HepG2 (cell line): ENCODE measurements around the gene INAFM1. TPM values are rescaled to one million over a fixed set of nuclear protein-coding genes. Genes with fewer than 3 reads are reported as not detected.

Experiments
- CENPX ChIP-seq: sonication (generic); formaldehyde crosslinking; IDR thresholded peaks from 2 replicates; pipeline ENCODE4 v1.9.0; 2021; ENCODE audit warnings: mild to moderate bottlenecking, missing genetic modification reagents, moderate library complexity
- CSRNP2 ChIP-seq: sonication (generic); formaldehyde crosslinking; conservative IDR thresholded peaks from 2 replicates; pipeline ENCODE4 v1.8.0; 2022; ENCODE audit warnings: low read depth, missing genetic modification reagents
- MAFF ChIP-seq: IDR thresholded peaks from 2 replicates; pipeline ENCODE4 v1.6.1; 2011; ENCODE audit warnings: low read depth, low read length, improper control_type of control experiment
- MAZ ChIP-seq, 2 experiments: sonication (generic) in 1 of 2; formaldehyde crosslinking in 1 of 2; IDR thresholded peaks; 2 replicates each; pipeline versions ENCODE4 v1.5.0 to v1.6.1; 2012 to 2020; ENCODE audit warnings: low read depth in 2 of 2, mild to moderate bottlenecking in 2 of 2, borderline replicate concordance in 1 of 2, improper control_type of control experiment in 1 of 2, low read length in 1 of 2, missing genetic modification reagents in 1 of 2, moderate library complexity in 1 of 2
- MXD4 ChIP-seq: IDR thresholded peaks from 2 replicates; pipeline ENCODE4 v1.6.1; 2016; ENCODE audit warnings: mild to moderate bottlenecking, missing biosample characterization, missing genetic modification reagents
- PHB2 ChIP-seq: fragments of 450-650 bp; IDR thresholded peaks from 2 replicates; pipeline ENCODE4 v1.6.1; 2018; ENCODE audit not compliant: partially characterized antibody
- PRDM4 ChIP-seq: sonication (generic); formaldehyde crosslinking; IDR thresholded peaks from 2 replicates; pipeline ENCODE4 v1.9.0; 2021; ENCODE audit warnings: missing genetic modification reagents, borderline replicate concordance
- RERE ChIP-seq: IDR thresholded peaks from 2 replicates; pipeline ENCODE4 v1.6.1; 2016; ENCODE audit warnings: low read depth, missing genetic modification reagents, missing compliant biosample characterization
- RFX3 ChIP-seq: IDR thresholded peaks from 2 replicates; pipeline ENCODE4 v1.6.1; 2016; ENCODE audit warnings: missing biosample characterization, missing genetic modification reagents
- SPEN ChIP-seq: sonication (generic); formaldehyde crosslinking; IDR thresholded peaks from 2 replicates; pipeline ENCODE4 v1.5.1; 2020; ENCODE audit warnings: low read depth, mild to moderate bottlenecking, missing genetic modification reagents
- XRCC5 ChIP-seq: fragments of 200-400 bp; formaldehyde crosslinking; optimal IDR thresholded peaks from 2 replicates; pipeline ENCODE3; 2017; ENCODE audit warnings: mild to moderate bottlenecking, low read length
- ZFP90 ChIP-seq: sonication (generic); formaldehyde crosslinking; IDR thresholded peaks from 2 replicates; pipeline ENCODE4 v1.8.0; 2022; ENCODE audit warnings: missing genetic modification reagents, mild to moderate bottlenecking, inconsistent platforms, borderline replicate concordance
- ZNF510 ChIP-seq: sonication (generic); formaldehyde crosslinking; IDR thresholded peaks from 2 replicates; pipeline ENCODE4 v1.4.0; 2020; ENCODE audit warnings: low read depth, mild to moderate bottlenecking, missing genetic modification reagents
- ZNF598 ChIP-seq: sonication (generic); formaldehyde crosslinking; IDR thresholded peaks from 2 replicates; pipeline ENCODE4 v1.5.1; 2020; ENCODE audit warnings: mild to moderate bottlenecking, missing genetic modification reagents, borderline replicate concordance
- ZNF839 ChIP-seq: sonication (generic); formaldehyde crosslinking; IDR thresholded peaks from 2 replicates; pipeline ENCODE4 v1.4.0; 2020; ENCODE audit warnings: missing genetic modification reagents, mild to moderate bottlenecking, borderline replicate concordance
- polyA plus RNA-seq, 8 experiments: library from polyadenylated mRNA; depleted of rRNA in 3 of 8; stranded (reverse) in 7 of 8; unstranded in 1 of 8; fragments of >200 nt; fragmentation: Illumina TruSeq in 4 of 8; extraction: Trizol in 4 of 8; gene quantifications; 2 replicates each; pipeline versions ENCODE4 v1.2.1 to v1.2.3, GENCODE V29; 2011 to 2016; ENCODE audit warnings: low read depth in 4 of 8, missing spikeins in 1 of 8, mixed read lengths in 1 of 8; ENCODE audit not compliant: insufficient read depth in 1 of 8
- total RNA-seq, 5 experiments: library from RNA; depleted of rRNA; stranded (reverse); fragments of >200 nt; fragmentation: Illumina TruSeq; extraction: Trizol; gene quantifications; 2 replicates each; pipeline ENCODE4 v1.2.3, GENCODE V29; 2016; ENCODE audit warnings: low read depth in 1 of 5

The INAFM1 gene
- total and polyA plus RNA-seq, 2 of the 13 experiments (the other 11 are each of a cell fraction or from before 2014, with no cell fraction given) = 0.88 to 1.9 TPM

- TF ChIP-seq CENPX (no peak), MAZ (IDR thresholded peaks at IDR 0.05; ENCODE audit: borderline replicate concordance, low read depth, low read length) (0 out of 2 replicates have a peak, but pooled peaks have one; percentile 19), MAZ (CRISPR knock-in tag; IDR thresholded peaks at IDR 0.05; ENCODE audit: low read depth) (no peak), SPEN (CRISPR knock-in tag) (no peak), XRCC5 (no peak), ZFP90 (CRISPR knock-in tag) (no peak), PRDM4 (CRISPR knock-in tag) (no peak), CSRNP2 (no peak), MXD4 (CRISPR knock-in tag) (no peak; the same call in 1 of the 2 replicates), ZNF510 (CRISPR knock-in tag) (no peak), PHB2 (no peak), ZNF598 (0 out of 2 replicates have a peak, but pooled peaks have one; percentile 69), RFX3 (CRISPR knock-in tag) (no peak), ZNF839 (no peak), RERE (no peak), MAFF (no peak)
These were observed 46.3 kb upstream of the INAFM1 start (continued) for GRCh38 chr19:47228168-47228936.
